HUES48 (cell line): Measurements from ENCODE around the gene ANKUB1.
"Not testable (repeated sequence)": the region's sequence is repeated elsewhere in the genome, so short reads cannot be mapped to it uniquely, and the experiment has no call there.

ENCODE experiments used
- H3K27ac ChIP-seq: one replicate; pipeline ENCODE4 v1.7.0; 2013; ENCODE audit warnings: low read depth, low read length, inconsistent platforms
- H3K27me3 ChIP-seq: 2 replicates; pipeline ENCODE4 v1.6.1; 2013; ENCODE audit warnings: mild to moderate bottlenecking, low read length; ENCODE audit not compliant: control insufficient read depth, insufficient read depth
- H3K36me3 ChIP-seq: 2 replicates; pipeline ENCODE4 v1.6.1; 2013; ENCODE audit warnings: low read length; ENCODE audit not compliant: control insufficient read depth, insufficient read depth
- H3K4me1 ChIP-seq: 2 replicates; pipeline ENCODE4 v1.6.1; 2013; ENCODE audit warnings: mild to moderate bottlenecking, low read length; ENCODE audit not compliant: control insufficient read depth, insufficient read depth
- H3K4me3 ChIP-seq: 2 replicates; pipeline ENCODE4 v1.5.1; 2013; ENCODE audit warnings: mild to moderate bottlenecking, low read depth, low read length
- H3K9ac ChIP-seq: 2 replicates; pipeline ENCODE4 v1.6.1; 2013; ENCODE audit warnings: mild to moderate bottlenecking, low read depth, low read length, moderate library complexity
- H3K9me3 ChIP-seq: 2 replicates; pipeline ENCODE4 v1.6.1; 2013; ENCODE audit warnings: low read length; ENCODE audit not compliant: control insufficient read depth, insufficient read depth

The ANKUB1 gene

DNA sequence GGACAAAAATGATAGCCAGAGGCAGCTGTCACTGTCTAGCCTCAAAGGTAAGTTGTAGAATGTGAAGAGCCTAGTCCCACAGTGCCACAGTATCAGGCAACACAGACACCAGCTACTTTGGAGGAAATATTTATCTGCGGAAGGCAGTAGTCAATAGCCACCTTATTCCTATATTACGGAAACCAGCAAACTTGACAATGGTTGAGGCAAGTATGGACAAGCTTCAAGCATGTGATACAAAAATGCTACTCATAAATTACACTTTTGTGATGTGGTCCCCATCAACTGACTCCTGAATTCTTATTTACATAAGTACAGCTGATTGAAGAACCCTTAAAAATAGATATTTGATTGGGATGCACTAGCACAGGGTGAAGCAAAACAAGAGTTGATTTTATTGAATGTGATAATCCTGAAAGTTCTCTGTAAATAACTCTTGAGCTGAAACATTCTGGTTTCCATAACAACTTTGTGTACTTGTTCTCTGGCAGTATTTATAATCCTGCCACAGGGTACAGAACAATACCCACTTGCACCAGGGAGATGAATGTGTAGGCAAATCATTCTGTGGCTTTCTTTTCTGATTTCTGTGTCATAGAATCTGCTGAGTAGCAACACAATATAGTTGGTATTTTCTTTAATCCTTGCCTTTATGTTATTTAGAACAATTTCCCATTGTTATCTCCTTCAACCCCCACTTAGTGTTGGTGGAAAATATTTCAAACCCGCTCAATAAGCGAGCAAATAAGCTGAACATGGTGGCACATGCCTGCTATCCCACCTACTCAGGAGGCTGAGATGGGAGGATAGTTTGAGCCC is at the start of gene ANKUB1:
TSS of gene ANKUB1 (minus strand) at position 103 of the 819 bp plus-strand sequence. CDS start 188 bp downstream, outside the sequence.
- no peaks in the 10 kb centered on the region for H3K36me3 ChIP-seq
- no peak within 1 kb of the TSS for H3K27ac ChIP-seq
- no peaks in the 10 kb centered on the region for H3K4me1 ChIP-seq
- no peaks in the 10 kb centered on the region for H3K9me3 ChIP-seq
- no peak within 1 kb of the TSS for H3K4me3 ChIP-seq
- H3K27me3 ChIP-seq: no peaks in the 10 kb centered on the region
- no peak within 1 kb of the TSS for H3K9ac ChIP-seq

DNA sequence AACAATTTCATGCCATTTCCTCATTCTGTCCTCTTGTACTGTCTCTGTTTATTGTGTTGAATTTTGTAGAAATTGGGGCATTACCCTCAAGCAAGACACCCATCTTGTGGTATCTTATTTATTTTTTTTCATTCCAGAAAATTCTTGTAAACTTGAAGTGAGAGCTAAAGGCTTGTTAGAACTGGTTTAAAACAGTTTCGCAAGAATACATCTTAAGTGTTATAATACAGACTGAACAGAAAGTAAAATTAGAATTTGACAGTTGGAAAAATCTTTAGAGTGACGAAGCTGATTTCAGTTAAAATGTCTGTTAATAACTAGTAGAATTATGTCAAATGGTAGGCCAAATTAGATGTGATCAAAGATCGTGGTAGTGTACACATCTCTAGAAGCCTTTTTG is 47.5 kb upstream of the ANKUB1 start:
- no peaks in the 10 kb centered on the region for H3K27me3 ChIP-seq
- H3K36me3 ChIP-seq: no peaks in the 10 kb centered on the region
- H3K4me3 ChIP-seq: no peak overlapping the region
- H3K9ac ChIP-seq: no peak overlapping the region
- no peak overlapping the region for H3K27ac ChIP-seq
- H3K9me3 ChIP-seq: peaks cover 17% of the 10 kb centered on the region
- H3K4me1 ChIP-seq: no peaks in the 10 kb centered on the region

DNA sequence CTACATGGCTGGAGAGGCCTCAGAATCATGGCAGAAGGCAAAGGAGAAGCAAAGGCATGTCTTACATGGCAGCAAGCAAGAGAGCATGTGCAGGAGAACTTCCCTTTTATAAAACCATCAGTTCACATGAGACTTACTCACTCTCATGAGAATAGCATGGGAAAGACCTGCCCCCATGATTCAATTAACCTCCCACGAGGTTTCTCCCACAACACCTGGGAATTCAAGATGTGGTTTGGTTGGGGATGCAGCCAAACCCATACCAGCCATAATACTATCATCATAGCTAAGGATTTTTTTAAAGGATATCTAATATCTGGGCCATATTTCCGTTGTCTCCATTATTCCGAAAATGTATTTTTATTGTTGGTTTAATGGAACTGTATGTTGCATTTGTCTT is 47.1 kb upstream of the ANKUB1 start:
- H3K36me3 ChIP-seq, H3K27me3 ChIP-seq, H3K4me3 ChIP-seq, H3K9ac ChIP-seq, H3K27ac ChIP-seq, H3K4me1 ChIP-seq: not testable (repeated sequence)
- H3K9me3 ChIP-seq: peaks cover 21% of the 10 kb centered on the region

- not testable (repeated sequence) for H3K9ac ChIP-seq, H3K27me3 ChIP-seq
- H3K9me3 ChIP-seq: peaks cover 30% of the 10 kb centered on the region
Measured at GRCh38 chr3:149838491-149838890, 46.1 kb upstream of the ANKUB1 start.

GRCh38 chr3:149833241-149833640 is 40.9 kb upstream of the ANKUB1 start:
- Histone ChIP-seq H3K36me3 (no peaks in the 10 kb centered on the region; the same call in 1 of the 2 replicates), H3K9ac (no peak overlapping the region), H3K4me1 (no peaks in the 10 kb centered on the region), H3K4me3 (no peak overlapping the region), H3K9me3 (peaks cover 57% of the 10 kb centered on the region), H3K27me3 (no peaks in the 10 kb centered on the region), H3K27ac (no peak overlapping the region)

More at GRCh38 chr3:149838491-149838890, 46.1 kb upstream of the ANKUB1 start:
- not testable (repeated sequence) for H3K27ac ChIP-seq, H3K4me1 ChIP-seq, H3K36me3 ChIP-seq, H3K4me3 ChIP-seq

- H3K9me3 ChIP-seq: peaks cover 47% of the 10 kb centered on the region
- no peak overlapping the region for H3K9ac ChIP-seq
- H3K4me1 ChIP-seq: no peaks in the 10 kb centered on the region
- H3K27me3 ChIP-seq: no peaks in the 10 kb centered on the region
- no peaks in the 10 kb centered on the region; the same call in 1 of the 2 replicates for H3K36me3 ChIP-seq
- no peak overlapping the region for H3K27ac ChIP-seq
- no peak overlapping the region; the same call in 1 of the 2 replicates for H3K4me3 ChIP-seq
Measured at GRCh38 chr3:149832086-149832485, 39.7 kb upstream of the ANKUB1 start.

- H3K36me3 ChIP-seq: no peaks in the 10 kb centered on the region; the same call in 1 of the 2 replicates
- H3K4me1 ChIP-seq: peaks cover 1% of the 10 kb centered on the region
- H3K4me3 ChIP-seq: no peak overlapping the region
- no peak overlapping the region for H3K27ac ChIP-seq
- no peaks in the 10 kb centered on the region for H3K27me3 ChIP-seq
- H3K9ac ChIP-seq: no peak overlapping the region
- peaks cover 42% of the 10 kb centered on the region for H3K9me3 ChIP-seq
Measured at GRCh38 chr3:149831321-149831720, 39.0 kb upstream of the ANKUB1 start.

GRCh38 chr3:149830902-149831301 is 38.5 kb upstream of the ANKUB1 start:
- H3K27ac ChIP-seq: no peak overlapping the region
- H3K4me1 ChIP-seq: peaks cover 6% of the 10 kb centered on the region
- no peaks in the 10 kb centered on the region for H3K27me3 ChIP-seq
- H3K36me3 ChIP-seq: no peaks in the 10 kb centered on the region; the same call in 1 of the 2 replicates
- H3K9ac ChIP-seq: no peak overlapping the region
- H3K9me3 ChIP-seq: peaks cover 42% of the 10 kb centered on the region
- H3K4me3 ChIP-seq: no peak overlapping the region

DNA sequence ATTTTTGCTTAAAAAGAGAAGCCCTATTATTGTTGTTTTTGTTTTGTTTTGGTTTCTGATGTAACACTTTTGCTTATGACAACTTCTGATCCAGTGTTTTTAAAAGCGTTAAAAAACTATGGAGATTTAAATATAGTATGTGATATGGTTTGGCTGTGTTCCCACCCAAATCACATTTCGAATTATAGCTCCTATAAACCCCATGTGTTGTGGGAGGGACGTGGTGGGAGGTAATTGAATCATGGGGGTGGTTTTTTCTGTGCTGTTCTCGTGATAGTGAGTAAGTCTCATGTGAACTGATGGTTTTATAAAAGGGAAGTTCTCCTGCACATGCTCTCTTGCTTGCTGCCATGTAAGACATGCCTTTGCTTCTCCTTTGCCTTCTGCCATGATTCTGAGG is 37.3 kb upstream of the ANKUB1 start:
- Histone ChIP-seq H3K4me1 (peaks cover 14% of the 10 kb centered on the region), H3K9me3 (peaks cover 40% of the 10 kb centered on the region)
- not testable (repeated sequence) for H3K9ac ChIP-seq, H3K27ac ChIP-seq, H3K4me3 ChIP-seq, H3K27me3 ChIP-seq, H3K36me3 ChIP-seq

- peaks cover 28% of the 10 kb centered on the region for H3K9me3 ChIP-seq
- no peaks in the 10 kb centered on the region; the same call in 1 of the 2 replicates for H3K36me3 ChIP-seq
- no peak overlapping the region for H3K4me3 ChIP-seq
- H3K4me1 ChIP-seq: peaks cover 14% of the 10 kb centered on the region
- no peak overlapping the region for H3K27ac ChIP-seq
- no peak overlapping the region for H3K9ac ChIP-seq
- no peaks in the 10 kb centered on the region for H3K27me3 ChIP-seq
Measured at GRCh38 chr3:149828390-149828789, 36.0 kb upstream of the ANKUB1 start.

GRCh38 chr3:149826636-149827035 is 34.3 kb upstream of the ANKUB1 start:
- Histone ChIP-seq H3K27ac (peak overlapping the region; percentile 40), H3K36me3 (no peaks in the 10 kb centered on the region), H3K9me3 (peaks cover 17% of the 10 kb centered on the region), H3K27me3 (no peaks in the 10 kb centered on the region), H3K4me3 (no peak overlapping the region), H3K4me1 (peaks cover 14% of the 10 kb centered on the region), H3K9ac (no peak overlapping the region)
